MG63 (cell line): Measurements from ENCODE around the gene THRB. TPM values are rescaled to one million over a fixed set of nuclear protein-coding genes. Genes with fewer than 3 reads are reported as not detected.

Experiments used
- DNase-seq: peaks from one replicate; pipeline ENCODE4 v3.0.0-alpha.2; 2020
- H3K27me3 ChIP-seq: fragments of 250-450 bp; sonication (Bioruptor Pico); 2 replicates; pipeline ENCODE4 v1.5.1; 2020; ENCODE audit warnings: mild to moderate bottlenecking, moderate library complexity
- H3K36me3 ChIP-seq: fragments of 250-450 bp; sonication (Bioruptor Pico); 2 replicates; pipeline ENCODE4 v1.5.1; 2020; ENCODE audit warnings: mild to moderate bottlenecking, moderate library complexity
- H3K4me3 ChIP-seq: fragments of 250-450 bp; sonication (Bioruptor Pico); 2 replicates; pipeline ENCODE4 v1.5.1; 2020; ENCODE audit warnings: mild to moderate bottlenecking, moderate library complexity
- H3K9me3 ChIP-seq: fragments of 250-450 bp; sonication (Bioruptor Pico); 2 replicates; pipeline ENCODE4 v1.5.1; 2020; ENCODE audit warnings: mild to moderate bottlenecking, moderate library complexity
- total RNA-seq: library from RNA; depleted of rRNA; stranded (reverse); fragments of >200 nt; shearing (Covaris generic); gene quantifications from 2 replicates; pipeline ENCODE4 v1.2.3, GENCODE V29; 2014; ENCODE audit warnings: low replicate concordance

Gene THRB
- total RNA-seq, 1 experiment from 2014 or later, result not detected

DNA sequence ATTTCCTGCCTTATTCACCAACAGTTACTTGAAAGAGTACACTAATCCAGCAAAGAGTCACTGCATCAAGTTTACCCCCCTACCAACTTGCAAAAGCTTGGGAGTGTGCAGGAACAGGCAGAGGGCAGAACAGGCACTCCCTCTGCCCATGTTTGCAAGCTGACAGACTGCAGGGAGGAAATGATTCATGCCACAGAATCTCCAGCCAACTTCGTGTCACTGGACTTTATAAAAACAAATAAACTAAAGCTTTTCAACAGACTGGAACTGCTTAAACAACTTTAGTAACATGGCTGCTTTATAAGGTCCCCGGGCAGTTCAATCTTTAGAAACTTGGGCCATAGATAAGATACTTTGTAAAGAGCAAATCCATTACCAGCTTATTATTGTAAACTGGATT, 129.5 kb downstream of the THRB start:
- H3K36me3 ChIP-seq, result no peaks in the 10 kb centered on the region
- no peak overlapping the region for H3K4me3 ChIP-seq
- DNase-seq, result peak; percentile 83
- H3K27me3 ChIP-seq, result no peaks in the 10 kb centered on the region
- H3K9me3 ChIP-seq, result no peaks in the 10 kb centered on the region

DNA sequence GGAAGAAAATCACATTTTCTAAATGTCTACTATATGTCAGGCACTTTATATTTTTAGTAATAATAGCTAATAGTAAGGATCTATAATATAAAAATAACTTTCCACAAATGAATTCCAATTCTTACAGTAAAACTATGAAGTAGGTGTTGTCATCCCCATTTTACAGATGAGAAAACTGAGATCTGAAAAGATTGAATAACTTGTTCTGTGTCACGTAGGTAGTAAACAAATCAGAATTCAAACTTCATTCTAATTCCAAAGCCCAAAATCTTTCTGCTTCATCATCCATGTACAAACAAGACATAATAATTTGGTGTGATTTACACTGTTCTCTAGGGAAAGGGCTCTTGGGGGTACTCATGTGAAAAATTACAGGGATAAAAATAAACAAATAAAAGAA, 130.3 kb downstream of the THRB start:
- no peak for DNase-seq
- H3K36me3 ChIP-seq, result no peaks in the 10 kb centered on the region
- no peaks in the 10 kb centered on the region for H3K9me3 ChIP-seq
- H3K4me3 ChIP-seq, result no peak overlapping the region
- no peaks in the 10 kb centered on the region for H3K27me3 ChIP-seq

DNA sequence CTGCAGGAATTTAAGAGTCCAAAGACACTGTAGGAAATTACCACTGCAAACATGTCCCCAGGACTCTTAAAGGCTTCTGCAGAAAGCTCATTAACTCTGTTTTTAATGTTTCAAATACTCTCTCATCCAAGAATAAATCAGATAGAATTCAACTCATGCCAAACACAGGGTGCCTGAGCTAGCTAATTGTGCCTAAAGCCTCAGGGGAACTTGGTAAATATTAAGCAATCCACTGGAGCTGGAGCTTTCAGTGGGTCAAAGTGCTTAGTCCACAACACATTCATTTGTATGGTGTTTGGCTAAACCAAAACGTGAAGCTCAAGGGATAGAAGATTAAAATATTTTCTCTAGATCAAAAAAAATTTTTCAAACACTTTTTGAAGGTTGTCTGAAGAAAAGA, 131.4 kb downstream of the THRB start:
- DNase-seq, result no peak
- Histone ChIP-seq H3K27me3 (no peaks in the 10 kb centered on the region), H3K36me3 (no peaks in the 10 kb centered on the region), H3K4me3 (no peak overlapping the region), H3K9me3 (no peaks in the 10 kb centered on the region)

DNA sequence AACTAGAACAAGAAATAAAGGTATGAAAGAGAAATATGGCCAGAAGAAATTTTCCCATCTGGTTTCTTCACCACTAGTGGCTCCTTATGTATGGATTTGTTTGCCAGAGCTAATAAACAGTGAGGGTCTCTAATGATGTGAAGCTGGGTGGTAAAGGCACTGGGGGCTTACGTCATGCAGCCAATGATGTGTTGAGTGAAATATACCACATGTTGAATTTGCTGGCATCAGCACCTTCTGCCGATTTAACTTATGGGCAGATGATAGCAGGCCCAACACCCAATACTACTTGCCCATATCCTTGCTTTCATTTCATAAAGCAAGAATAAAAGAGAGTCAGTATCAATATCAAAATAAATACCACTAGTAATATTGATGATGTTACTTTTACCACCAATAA, 133.0 kb downstream of the THRB start:
- H3K9me3 ChIP-seq, result no peaks in the 10 kb centered on the region
- H3K36me3 ChIP-seq, result no peaks in the 10 kb centered on the region
- DNase-seq, result no peak
- H3K4me3 ChIP-seq, result no peak overlapping the region
- no peaks in the 10 kb centered on the region for H3K27me3 ChIP-seq

DNA sequence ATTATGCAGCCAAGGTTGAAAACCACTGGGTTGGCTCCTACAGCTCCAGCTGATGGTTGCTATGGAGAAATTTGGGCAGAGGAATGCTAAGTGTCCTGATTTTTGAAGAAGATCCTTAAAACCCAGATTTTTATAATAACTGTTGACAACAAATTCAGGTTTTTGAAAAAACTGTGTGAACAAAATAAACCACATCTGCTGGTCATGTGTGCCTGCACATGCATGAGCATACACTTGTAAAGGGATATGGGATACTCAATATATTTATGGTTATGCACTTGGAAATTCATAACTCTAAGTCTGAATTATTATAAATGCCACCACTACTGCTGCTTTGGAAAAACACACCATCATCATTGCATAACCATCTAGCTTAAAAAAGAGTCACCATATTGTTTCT, 133.7 kb downstream of the THRB start:
- H3K9me3 ChIP-seq, result no peaks in the 10 kb centered on the region
- H3K4me3 ChIP-seq, result no peak overlapping the region
- DNase-seq, result no peak
- H3K36me3 ChIP-seq, result no peaks in the 10 kb centered on the region
- no peaks in the 10 kb centered on the region for H3K27me3 ChIP-seq

DNA sequence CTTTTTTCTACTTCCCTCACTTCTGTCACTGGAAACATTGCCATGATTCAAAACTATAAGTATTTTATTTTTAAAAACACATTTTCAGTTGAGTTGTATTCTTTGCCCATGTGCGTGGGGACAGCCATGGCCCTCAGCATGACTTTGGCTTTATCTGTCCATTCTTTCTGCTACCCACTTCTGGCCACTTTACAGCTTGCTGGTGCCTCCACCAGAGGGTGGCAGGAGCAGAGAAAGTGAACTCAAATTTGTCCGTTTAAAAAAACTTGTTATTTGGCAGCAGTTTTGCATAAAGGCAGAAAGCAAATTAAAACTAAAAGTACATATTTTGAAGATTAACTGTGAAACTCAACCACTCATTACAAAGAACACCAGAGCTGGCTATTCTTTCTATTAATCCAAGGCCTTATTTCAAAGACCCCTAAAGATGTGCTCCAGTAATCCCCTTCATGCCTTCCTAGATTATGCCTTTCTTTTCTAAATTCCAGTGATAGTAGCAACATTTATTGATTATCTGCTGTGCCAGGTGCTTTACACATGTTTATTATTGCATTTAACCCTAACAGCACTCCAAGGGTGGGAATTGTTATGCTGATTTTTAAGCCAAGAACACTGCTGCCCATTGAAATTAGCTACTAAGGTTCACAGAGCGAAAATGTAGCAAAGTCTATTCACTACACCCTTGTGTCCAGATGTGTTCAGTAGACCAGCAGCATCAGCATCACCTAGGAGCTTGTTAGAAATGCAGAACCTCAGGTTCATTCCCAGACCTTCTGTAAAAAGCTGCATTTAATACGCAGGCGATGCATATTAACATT, 134.8 kb downstream of the THRB start:
- H3K27me3 ChIP-seq, result no peaks in the 10 kb centered on the region
- no peaks in the 10 kb centered on the region for H3K9me3 ChIP-seq
- H3K4me3 ChIP-seq, result no peak overlapping the region
- DNase-seq, result no peak
- no peaks in the 10 kb centered on the region for H3K36me3 ChIP-seq

DNA sequence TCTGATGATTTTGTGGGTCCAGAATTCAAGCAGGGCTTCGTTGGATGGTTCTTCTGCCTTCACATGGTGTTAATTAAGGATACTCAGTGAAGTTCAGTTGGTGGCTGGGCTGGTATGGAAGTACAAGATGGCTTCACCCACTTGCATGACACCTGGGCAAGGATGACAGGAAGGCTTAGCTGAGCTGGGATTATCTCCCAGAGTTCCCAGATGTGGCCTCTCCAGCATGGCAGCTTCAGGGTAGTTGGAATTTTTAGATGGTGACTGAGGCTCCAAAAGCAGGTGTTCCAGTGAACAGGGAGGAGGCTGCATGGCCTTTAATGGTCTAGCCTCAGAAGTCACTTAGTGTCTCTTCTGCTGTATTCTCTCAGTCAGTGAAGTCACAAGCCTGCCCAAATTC, 135.5 kb downstream of the THRB start:
- Histone ChIP-seq H3K9me3 (no peaks in the 10 kb centered on the region), H3K36me3 (no peaks in the 10 kb centered on the region), H3K4me3 (no peak overlapping the region), H3K27me3 (no peaks in the 10 kb centered on the region)
- DNase-seq, result no peak

DNA sequence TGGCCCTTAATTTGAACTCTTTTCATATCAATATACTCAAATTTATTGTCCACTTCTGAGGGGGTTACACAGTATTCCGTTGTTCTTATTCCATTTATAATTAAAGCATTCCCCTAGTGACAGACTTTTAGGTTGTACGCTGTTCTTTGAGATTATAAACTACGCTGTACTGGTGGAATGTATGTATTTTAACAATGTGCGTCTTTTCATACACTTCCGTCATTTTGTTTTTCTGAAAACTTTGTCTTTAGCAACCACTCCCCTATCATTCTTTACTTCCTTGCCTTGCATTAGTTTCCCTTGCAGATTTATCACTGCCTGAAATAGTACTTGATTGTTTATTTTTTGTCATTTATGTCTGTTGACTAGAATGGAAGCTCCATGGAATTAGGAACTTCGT, 137.0 kb downstream of the THRB start:
- Histone ChIP-seq H3K36me3 (no peaks in the 10 kb centered on the region), H3K9me3 (no peaks in the 10 kb centered on the region), H3K27me3 (no peaks in the 10 kb centered on the region), H3K4me3 (no peak overlapping the region)
- no peak for DNase-seq

DNA sequence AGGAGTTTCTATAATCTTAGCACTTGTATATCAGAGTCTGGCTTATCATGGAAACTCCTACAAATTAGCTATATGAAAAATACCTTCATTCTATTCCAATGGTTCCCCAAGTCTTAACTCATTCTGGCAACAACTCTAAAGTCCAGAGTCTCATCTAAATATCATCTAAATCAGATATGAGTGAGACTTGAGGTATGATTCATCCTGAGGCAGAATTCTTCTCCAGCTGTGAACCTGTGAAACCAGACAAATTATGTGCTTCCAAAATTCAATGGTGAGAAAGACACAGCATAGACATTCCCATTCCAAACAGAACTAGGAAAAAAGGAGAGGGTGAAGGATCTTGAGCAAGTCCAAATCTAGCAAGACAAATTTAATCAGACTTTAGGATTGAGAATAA, 138.8 kb downstream of the THRB start:
- Histone ChIP-seq H3K27me3 (no peaks in the 10 kb centered on the region), H3K9me3 (no peaks in the 10 kb centered on the region), H3K4me3 (no peak overlapping the region), H3K36me3 (no peaks in the 10 kb centered on the region)
- DNase-seq, result no peak

DNA sequence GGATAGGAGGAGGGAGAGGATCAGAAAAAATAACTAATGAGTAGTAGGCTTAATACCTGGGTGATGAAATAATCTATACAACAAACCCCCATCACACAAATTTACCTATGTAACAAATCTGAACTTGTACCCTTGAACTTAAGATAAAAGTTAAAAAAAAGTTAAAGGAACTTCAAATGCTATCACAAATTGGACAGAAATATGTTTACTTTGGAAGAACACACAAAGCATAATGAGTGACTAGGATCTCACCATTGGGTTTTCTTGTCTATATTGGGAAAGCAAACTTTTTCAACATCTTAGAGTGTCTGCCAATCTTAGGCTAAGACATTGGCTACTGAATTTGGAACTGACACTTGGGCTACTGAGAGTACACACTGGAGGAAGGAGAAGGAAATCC, 140.4 kb downstream of the THRB start:
- Histone ChIP-seq H3K27me3 (no peaks in the 10 kb centered on the region), H3K4me3 (no peak overlapping the region), H3K36me3 (no peaks in the 10 kb centered on the region), H3K9me3 (no peaks in the 10 kb centered on the region)
- DNase-seq, result no peak

DNA sequence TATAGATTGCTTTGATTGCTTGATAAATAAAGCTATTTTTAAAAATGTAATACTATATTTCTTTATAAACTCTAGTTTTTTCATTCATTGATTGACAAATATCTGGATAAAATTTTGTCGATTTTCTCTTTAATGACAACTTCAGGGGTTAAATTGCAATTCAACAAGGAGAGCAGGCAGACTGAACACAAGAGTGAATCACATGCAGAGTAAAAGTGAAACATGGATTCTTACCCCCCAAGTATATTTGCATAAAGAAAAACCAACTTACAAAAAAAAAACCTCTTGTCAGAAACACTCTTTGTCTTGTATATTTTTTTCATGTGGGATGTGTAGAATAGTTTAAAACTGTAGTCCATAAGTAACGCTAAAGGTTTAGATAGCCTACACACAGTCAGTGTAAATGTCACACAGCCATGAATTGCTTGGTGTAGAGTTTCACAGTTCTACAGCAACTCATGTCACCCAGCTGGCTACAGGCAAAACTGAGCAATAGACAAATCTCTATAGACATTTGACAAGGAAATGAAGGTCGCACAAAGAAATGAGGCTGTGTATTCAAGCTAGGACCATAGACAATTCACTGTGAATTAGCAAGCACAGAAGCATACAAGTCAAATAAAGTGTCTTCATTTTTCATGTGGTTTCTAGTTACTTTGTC, 141.6 kb downstream of the THRB start:
- H3K9me3 ChIP-seq, result no peaks in the 10 kb centered on the region
- H3K4me3 ChIP-seq, result no peak overlapping the region
- no peaks in the 10 kb centered on the region for H3K27me3 ChIP-seq
- DNase-seq, result no peak
- H3K36me3 ChIP-seq, result no peaks in the 10 kb centered on the region

DNA sequence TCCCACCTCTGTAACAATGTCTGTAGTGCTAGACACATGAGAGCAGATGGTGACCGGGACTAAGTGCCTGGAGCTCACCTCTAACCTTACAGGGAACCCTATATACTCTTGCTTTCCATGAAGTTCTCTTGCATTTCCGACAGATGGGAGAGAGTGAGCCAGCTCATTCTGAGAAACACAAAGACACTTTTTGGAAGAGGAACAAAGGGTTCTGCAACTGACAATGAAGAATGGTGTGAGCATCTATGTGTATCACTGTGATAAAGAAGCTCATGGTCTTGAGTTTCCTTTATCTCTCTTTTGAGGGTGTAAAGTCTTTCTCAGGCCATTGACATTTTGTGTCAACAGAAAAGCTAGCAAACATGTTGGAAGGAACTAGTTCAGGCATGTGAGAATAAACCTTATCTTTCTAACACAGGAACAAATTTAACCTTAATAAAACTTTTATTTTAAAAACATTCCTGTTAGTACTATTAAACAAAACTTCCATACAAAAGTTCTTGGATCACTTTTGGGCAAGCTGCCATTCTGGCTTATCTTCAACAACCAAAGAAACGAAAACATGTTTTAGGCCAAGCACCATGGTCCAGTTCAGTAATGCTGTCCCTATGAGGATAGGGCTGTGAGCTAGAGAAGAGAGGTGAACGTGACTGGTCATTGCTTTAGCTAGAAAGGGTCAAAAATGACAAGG, 142.7 kb downstream of the THRB start:
- DNase-seq, result peak; percentile 11
- H3K9me3 ChIP-seq, result no peaks in the 10 kb centered on the region
- no peaks in the 10 kb centered on the region for H3K36me3 ChIP-seq
- H3K27me3 ChIP-seq, result no peaks in the 10 kb centered on the region
- no peak overlapping the region for H3K4me3 ChIP-seq

DNA sequence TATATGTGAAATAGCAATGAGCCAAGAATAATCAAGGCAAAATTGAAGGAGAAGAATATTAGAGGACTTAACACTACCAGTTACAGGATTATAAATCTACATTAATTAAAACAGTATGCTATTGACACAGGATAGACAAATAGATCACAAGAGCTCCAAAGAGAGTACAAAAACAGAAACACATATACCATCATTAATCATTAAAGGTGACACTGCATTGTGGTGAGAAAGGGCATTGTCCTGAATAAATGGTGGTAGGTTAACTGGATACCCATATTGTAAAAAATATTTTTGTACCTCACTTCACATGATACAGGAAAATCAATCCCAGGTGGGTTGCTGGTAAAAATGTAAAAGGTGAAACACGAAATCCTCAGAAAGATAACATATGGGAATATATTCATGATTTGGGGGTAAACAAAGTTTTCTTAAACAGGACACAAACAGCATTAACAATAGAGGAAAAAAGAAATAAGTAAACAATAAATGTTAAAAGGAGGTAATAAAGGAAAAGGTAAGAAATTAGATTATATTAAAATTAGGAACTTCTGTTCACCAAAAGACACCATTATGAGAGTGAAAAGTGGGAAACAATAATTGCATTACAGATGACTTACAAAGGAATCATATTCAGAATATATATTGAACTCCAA, 145.2 kb downstream of the THRB start:
- Histone ChIP-seq H3K27me3 (no peaks in the 10 kb centered on the region), H3K36me3 (no peaks in the 10 kb centered on the region), H3K9me3 (no peaks in the 10 kb centered on the region), H3K4me3 (no peak overlapping the region)
- no peak for DNase-seq

DNA sequence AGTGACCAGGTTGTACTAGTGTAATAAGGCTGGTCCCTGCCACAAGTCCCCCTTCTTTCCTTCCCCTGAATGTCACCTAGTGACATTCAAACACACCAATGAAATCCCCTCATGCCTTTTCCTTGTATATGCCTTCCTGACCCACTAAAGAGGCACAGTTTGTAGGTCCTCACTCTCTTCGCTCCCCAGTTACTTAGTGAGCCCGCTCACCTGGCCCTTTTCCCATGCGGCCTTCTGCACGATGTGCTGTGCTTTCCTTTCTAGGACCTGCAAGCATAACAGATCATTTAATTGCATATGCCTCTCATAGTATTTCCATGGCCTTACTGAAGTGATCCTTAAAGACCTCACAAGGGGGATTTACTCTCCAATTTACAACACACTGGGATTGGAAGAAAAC, 146.3 kb downstream of the THRB start:
- Histone ChIP-seq H3K27me3 (no peaks in the 10 kb centered on the region), H3K4me3 (no peak overlapping the region), H3K36me3 (no peaks in the 10 kb centered on the region), H3K9me3 (no peaks in the 10 kb centered on the region)
- DNase-seq, result no peak

DNA sequence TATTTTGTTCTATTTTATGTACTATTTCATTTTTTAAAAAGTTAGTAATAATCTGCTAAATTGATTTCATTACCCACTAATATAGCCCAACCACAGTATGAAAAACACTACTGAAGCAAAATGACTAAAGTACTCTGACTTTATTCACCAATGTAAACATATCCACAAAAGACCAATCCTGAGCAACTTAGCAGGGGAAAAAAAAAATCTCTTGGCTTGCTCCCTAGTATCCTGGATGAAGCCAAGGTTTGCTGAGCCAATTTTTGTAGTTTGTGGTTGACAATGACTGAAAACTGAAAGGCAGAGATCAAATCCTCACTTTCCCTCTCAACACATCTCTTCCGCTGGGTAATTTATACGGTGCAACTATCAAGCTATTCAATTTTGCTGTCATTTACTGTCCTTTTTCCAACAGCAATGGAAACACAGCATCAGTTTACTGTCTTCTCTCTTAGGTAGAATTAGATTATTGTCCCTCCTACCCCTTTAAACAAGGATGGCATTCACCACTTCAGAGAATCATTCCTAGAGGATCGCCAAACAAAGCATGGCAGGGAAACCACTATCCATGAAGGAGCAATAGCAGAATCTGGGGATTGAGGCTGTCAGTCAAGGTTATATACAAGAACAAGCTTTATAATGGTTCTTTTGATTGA, 149.7 kb downstream of the THRB start:
- H3K9me3 ChIP-seq, result no peaks in the 10 kb centered on the region
- no peaks in the 10 kb centered on the region for H3K36me3 ChIP-seq
- peak; percentile 33 for DNase-seq
- H3K27me3 ChIP-seq, result no peaks in the 10 kb centered on the region
- H3K4me3 ChIP-seq, result no peak overlapping the region

DNA sequence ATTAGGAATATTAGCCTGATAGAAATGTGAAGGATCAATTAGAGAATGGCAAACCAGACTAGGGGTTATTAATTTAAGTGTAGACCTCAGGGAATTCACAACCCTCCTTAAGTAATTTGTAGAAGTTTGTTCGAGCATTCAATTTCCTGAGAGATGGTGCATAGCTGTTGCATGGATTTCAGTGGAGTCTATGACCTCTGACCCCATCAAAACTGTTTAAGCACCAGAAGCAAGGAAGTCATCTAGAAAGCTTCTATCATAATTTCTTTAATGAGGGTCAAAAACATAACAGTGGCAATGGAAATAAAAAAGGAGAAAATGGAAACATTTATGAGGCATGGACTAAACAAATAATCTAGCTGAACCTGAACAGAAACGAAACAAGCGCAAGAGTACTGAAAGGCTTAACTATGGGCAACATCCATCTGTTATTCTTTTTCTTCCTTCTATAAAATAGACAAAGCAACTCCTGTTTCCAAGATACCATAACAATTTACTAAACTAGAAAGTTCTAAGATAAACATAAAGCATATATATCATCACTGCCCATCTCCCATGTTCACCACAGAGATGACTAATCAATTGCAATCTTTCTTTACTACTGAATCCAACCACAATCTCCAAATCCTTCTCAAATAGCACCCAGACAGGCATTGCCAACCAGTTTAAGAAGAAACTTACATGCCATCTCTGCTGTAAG, 151.4 kb downstream of the THRB start:
- Histone ChIP-seq H3K9me3 (no peaks in the 10 kb centered on the region), H3K4me3 (no peak overlapping the region), H3K36me3 (no peaks in the 10 kb centered on the region), H3K27me3 (no peaks in the 10 kb centered on the region)
- no peak for DNase-seq
